ENCODE data around the gene ZBTB8B.
"Not testable (repeated sequence)": the region's sequence is repeated elsewhere in the genome, so short reads cannot be mapped to it uniquely, and the experiment has no call there.

ZBTB8B gene

DNA sequence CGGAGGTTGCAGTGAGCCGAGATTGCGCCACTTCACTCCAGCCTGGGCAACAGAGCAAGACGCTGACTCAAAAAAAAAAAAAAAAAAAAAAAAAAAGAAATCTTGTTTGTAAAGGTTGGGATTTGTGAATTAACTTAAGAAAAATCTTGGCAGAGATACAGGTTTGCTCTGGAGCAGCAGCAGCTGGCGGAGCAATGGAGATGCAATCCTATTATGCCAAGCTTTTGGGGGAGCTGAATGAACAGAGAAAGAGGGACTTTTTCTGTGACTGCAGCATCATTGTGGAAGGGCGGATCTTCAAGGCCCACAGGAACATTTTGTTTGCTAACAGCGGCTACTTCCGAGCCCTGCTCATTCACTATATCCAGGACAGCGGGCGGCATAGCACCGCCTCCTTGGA is 5.6 kb downstream of the ZBTB8B start:
- no peak for DNase-seq (ENCODE audit: low read depth in 3 of 3)

DNA sequence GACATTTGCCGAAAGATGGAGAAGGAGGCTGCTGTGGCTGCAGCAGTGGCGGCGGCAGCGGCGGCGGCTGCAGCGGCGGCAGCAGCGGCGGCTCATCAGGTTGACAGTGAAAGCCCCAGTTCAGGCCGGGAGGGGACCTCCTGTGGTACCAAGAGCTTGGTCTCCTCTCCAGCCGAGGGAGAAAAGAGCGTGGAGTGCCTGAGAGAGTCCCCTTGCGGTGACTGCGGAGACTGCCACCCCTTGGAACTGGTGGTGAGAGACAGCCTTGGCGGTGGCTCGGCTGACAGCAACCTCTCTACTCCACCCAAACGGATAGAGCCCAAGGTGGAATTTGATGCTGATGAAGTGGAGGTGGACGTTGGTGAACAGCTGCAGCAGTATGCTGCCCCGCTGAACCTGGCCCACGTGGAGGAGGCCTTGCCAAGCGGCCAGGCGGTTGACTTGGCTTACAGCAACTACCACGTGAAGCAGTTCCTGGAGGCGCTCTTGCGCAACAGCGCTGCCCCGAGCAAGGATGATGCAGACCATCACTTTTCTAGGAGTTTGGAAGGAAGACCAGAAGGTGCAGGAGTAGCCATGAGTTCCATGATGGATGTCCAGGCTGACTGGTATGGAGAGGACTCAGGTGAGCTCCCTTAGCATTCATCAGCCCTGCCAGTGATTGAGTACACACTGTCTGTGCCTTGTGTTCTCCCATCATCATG is 6.3 kb downstream of the ZBTB8B start:
- no peak for DNase-seq (ENCODE audit: low read depth in 3 of 3)

DNA sequence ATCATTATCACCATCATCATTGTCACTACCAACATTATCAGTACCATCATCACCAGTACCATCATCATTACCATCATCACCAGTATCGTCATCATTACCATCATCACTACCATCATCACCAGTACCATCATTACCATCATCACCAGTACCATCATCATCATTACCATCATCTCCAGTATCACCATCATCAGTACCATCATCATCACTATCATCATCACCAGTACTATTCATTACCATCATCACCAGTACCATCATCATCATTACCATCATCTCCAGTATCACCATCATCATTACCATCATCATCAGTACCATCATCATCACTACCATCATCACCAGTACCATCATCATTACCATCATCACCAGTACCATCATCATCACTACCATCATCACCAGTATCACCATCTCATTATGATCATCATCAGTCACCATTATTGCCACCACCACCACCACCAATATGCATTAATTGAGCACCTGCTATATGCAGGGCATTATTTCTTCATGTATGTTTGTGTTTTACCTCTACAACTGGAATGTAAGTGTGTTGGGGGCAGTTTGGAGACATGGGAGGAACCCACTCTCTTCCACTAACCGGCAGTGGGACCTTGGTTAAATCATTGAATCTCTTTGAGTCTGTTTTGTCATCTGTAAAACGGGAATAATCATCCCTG is 7.0 kb downstream of the ZBTB8B start:
- DNase-seq (ENCODE audit: low read depth in 3 of 3): no peak

- DNase-seq (ENCODE audit: low read depth in 3 of 3): not testable (repeated sequence)
Observed at GRCh38 chr1:32472966-32473365, 8.1 kb downstream of the ZBTB8B start.

- no peak for DNase-seq (ENCODE audit: low read depth in 3 of 3)
Observed at GRCh38 chr1:32474954-32475353, 10.1 kb downstream of the ZBTB8B start.

- no peak for DNase-seq (ENCODE audit: low read depth in 3 of 3)
Observed at GRCh38 chr1:32480003-32480402, 15.1 kb downstream of the ZBTB8B start.

- DNase-seq (ENCODE audit: low read depth in 3 of 3): no peak
Observed at GRCh38 chr1:32480761-32481160, 15.9 kb downstream of the ZBTB8B start.

DNA sequence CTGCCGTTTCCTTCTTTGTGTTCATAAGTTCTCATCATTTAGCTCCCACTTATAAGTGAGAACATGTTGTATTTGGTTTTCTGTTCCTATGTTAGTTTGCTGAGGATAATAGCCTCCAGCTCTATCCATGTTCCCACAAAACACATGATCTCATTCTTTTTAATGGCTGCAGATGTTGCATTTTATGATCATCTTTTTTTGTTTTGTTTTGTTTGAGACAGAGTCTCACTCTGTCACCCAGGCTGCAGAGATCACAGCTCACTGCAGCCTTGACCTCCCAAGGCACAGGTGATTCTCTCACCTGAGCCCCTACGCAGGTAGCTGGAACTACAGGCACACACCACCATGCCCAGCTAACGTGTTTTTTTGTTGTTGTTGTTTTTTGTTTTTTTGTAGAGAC is 16.9 kb downstream of the ZBTB8B start:
- not testable (repeated sequence) for DNase-seq (ENCODE audit: low read depth in 3 of 3)

DNA sequence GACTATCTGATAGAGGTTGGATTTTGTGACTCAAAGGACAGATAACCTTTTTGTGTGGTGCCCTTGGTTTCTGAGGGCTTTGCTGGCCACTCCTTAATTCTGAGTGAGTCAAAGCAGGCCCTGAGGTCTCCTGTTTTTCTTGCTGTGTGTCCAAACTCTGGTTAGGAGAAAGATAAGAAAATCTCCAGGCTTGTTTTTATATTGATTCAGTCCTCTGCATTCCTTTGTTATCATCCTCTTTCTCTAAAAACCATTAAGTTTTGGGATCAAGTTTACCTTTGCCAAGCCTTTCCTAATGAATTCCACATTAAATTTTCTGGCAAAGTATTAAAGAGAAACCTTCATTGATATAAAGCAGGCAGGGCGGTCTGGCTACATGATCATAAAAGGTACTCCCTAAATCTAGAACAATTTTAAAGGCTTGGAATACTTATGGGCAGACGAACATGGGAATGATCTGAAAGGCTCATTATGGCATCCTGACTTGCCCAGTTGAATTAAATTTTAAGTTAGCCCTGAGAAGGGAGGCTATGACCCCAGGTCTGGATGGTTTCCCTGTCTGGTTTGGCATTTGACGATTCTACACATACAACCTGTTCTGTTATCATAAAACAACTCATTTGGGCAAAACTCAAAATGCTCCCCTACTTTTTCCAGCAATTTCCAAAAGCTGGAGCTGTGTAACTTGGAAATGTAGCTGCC is 20.8 kb downstream of the ZBTB8B start:
- no peak for DNase-seq (ENCODE audit: low read depth in 3 of 3)

GRCh38 chr1:32486463-32487113 is 21.7 kb downstream of the ZBTB8B start:
- DNase-seq (ENCODE audit: low read depth in 3 of 3): no peak

DNA sequence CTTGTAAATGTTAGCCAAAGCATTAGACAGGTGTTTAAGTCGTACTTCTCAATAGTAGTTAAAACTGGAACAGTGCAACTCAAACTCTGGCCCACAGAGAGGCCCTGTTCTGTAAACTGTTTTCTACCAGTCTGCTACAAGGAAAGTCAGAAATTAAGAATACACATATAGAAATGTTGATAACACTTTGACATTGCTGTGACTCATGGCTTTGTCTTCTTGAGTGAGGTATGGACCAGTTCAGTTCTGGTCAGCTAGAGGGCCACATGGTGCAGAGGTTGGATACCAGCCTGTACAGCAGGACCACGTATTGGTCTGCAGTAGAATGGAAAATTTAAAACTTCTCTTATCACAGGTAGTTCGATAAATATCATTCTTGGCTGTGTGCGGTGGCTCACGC is 22.3 kb downstream of the ZBTB8B start:
- no peak for DNase-seq (ENCODE audit: low read depth in 3 of 3)

- DNase-seq (ENCODE audit: low read depth in 3 of 3): no peak
Observed at GRCh38 chr1:32489774-32490454, 25.0 kb downstream of the ZBTB8B start.

GRCh38 chr1:32491386-32491785 is 26.5 kb downstream of the ZBTB8B start:
- DNase-seq (ENCODE audit: low read depth in 3 of 3): no peak

DNA sequence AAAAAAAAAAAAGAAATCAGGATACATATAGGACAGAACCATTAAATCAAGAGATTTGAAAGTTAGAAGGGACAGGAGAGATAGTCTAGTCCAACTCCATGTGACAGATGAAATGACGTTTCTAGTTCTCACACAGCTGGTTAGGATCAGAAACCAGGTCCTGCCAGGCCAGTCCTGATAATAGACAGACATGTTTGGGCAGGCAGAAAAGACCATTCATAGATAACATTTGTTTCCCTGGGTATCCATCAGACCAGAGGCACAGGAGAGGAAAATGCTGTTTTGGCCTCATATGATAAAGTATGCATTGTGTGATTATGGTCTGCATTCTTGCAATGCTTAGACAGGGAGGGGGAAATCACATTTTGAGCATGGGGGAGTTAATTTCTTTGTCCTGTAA is 29.3 kb downstream of the ZBTB8B start:
- no peak for DNase-seq (ENCODE audit: low read depth in 3 of 3)

DNA sequence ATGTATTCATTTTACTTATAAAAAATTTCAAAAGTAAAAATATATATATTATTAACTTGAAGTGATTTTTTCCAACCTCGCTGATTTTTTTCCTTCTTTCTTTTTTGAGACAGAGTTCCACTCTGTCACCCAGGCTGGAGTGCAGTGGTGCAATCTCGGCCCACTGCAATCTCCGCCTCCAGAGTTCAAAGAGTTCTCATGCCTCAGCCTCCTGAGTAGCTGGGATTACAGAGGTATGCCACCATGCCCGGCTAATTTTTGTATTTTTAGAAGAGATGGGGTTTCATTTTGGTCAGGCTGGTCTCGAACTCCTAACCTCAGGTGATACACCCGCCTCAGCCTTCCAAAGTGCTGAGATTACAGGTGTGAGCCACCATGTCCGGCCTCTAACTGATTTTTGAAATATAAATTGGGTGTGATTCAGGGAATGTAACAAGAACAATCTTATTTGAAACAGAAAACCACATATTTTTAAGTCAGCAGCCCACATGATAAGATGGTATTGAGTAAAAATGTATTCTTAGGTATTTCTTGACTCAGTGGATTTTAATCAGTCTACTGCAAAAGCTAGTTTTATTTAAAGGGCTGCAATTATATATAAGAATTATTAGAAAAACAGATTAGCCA is 30.0 kb downstream of the ZBTB8B start:
- DNase-seq (ENCODE audit: low read depth in 3 of 3): no peak

GRCh38 chr1:32496127-32496526 is 31.3 kb downstream of the ZBTB8B start:
- no peak for DNase-seq (ENCODE audit: low read depth in 3 of 3)

DNA sequence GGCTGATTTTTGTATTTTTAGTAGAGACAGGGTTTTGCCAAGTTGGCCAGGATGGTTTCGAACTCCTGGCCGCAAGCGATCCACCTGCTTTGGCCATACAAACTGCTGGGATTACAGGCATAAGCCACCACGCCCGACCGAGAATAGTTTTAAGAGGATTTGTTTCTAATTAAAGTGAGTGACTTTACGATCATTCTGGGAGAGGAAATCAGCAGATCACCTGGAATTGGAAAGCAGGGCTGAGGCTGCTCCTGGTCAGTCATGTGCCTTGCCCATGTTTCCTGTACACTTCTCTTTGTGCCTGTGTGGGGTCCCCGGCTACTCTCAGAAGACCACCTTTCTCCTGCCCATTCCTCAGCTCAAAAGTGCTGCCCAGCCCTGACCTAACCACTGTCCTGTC is 33.9 kb downstream of the ZBTB8B start:
- no peak for DNase-seq (ENCODE audit: low read depth in 3 of 3)

- peak in 1 of 3 experiments; percentile 9 for DNase-seq (ENCODE audit: low read depth in 3 of 3)
Observed at GRCh38 chr1:32500387-32501209, 35.7 kb downstream of the ZBTB8B start.

DNA sequence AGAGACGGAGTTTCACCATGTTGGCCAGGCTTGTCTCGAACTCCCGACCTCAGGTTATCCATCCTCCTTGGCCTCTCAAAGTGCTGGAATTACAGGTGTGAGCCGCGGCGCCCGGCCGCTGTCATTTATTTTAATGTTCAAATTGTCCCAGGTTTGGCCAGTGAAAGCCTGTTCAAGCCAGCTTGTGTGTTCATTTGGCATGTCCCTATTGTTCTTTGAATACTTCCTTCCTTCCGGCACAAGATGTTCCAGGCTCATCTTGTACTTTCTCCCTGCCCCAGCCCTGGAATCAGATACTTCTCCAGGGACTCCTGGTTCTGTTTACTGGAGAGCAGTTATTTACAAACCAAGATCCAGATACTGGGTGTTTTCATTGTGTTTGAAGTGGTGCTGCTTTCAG is 37.0 kb downstream of the ZBTB8B start:
- no peak for DNase-seq (ENCODE audit: low read depth in 3 of 3)

GRCh38 chr1:32503153-32503552 is 38.3 kb downstream of the ZBTB8B start:
- DNase-seq (ENCODE audit: low read depth in 3 of 3): no peak

- no peak for DNase-seq (ENCODE audit: low read depth in 3 of 3)
Observed at GRCh38 chr1:32507021-32507420, 42.1 kb downstream of the ZBTB8B start.

Measured in stimulated activated CD4-positive, alpha-beta T cell treated with anti-CD3 and anti-CD28 coated beads, TNF-alpha, amount 100 ng/mL, for 4 hours (primary cell).